GM18907 (cell line): ENCODE data around the gene PDCD6IP.
A peak's percentile ranks its signal among the peaks of the same experiment; 100 is the strongest.
"Not testable (repeated sequence)": the region's sequence is repeated elsewhere in the genome, so short reads cannot be mapped to it uniquely, and the experiment has no call there.

Source experiments
- ATAC-seq: cut with Tn5 transposase; IDR thresholded peaks from one replicate; pipeline ENCODE4 v1.9.1; 2021; ENCODE audit warnings: mild to moderate bottlenecking, moderate library complexity; ENCODE audit not compliant: unreplicated experiment

Gene PDCD6IP

GRCh38 chr3:33798418-33799201 lies at the start of gene PDCD6IP:
Gene PDCD6IP (plus strand): TSS chr3:33798630. CDS start chr3:33798729, 99 bp downstream.
- peak; percentile 94 for ATAC-seq

GRCh38 chr3:33749546-33750210 lies 48.8 kb upstream of the PDCD6IP start:
- ATAC-seq, result no peak

- no peak for ATAC-seq
Measured at GRCh38 chr3:33750211-33750548, 48.2 kb upstream of the PDCD6IP start.

- no peak for ATAC-seq
Measured at GRCh38 chr3:33751336-33751735, 47.1 kb upstream of the PDCD6IP start.

- ATAC-seq, result not testable (repeated sequence)
Measured at GRCh38 chr3:33754391-33754790, 44.0 kb upstream of the PDCD6IP start.

GRCh38 chr3:33758281-33758680 lies 40.1 kb upstream of the PDCD6IP start:
- no peak for ATAC-seq

- ATAC-seq, result no peak
Measured at GRCh38 chr3:33758864-33759263, 39.6 kb upstream of the PDCD6IP start.

- ATAC-seq, result no peak
Measured at GRCh38 chr3:33768578-33769330, 29.7 kb upstream of the PDCD6IP start.

- ATAC-seq, result no peak
Measured at GRCh38 chr3:33773637-33774036, 24.8 kb upstream of the PDCD6IP start.

GRCh38 chr3:33775363-33775762 lies 23.1 kb upstream of the PDCD6IP start:
- ATAC-seq, result no peak

- ATAC-seq, result no peak
Measured at GRCh38 chr3:33777996-33778395, 20.4 kb upstream of the PDCD6IP start.

- ATAC-seq, result no peak
Measured at GRCh38 chr3:33779751-33780150, 18.7 kb upstream of the PDCD6IP start.

- not testable (repeated sequence) for ATAC-seq
Measured at GRCh38 chr3:33781413-33781812, 17.0 kb upstream of the PDCD6IP start.

- no peak for ATAC-seq
Measured at GRCh38 chr3:33786565-33787327, 11.7 kb upstream of the PDCD6IP start.

- ATAC-seq, result peak; percentile 82
Measured at GRCh38 chr3:33787328-33788009, 11.0 kb upstream of the PDCD6IP start.

- no peak for ATAC-seq
Measured at GRCh38 chr3:33789183-33789954, 9.1 kb upstream of the PDCD6IP start.

GRCh38 chr3:33790091-33790490 lies 8.3 kb upstream of the PDCD6IP start:
- no peak for ATAC-seq

- peak; percentile 48 for ATAC-seq
Measured at GRCh38 chr3:33791477-33792166, 6.8 kb upstream of the PDCD6IP start.
